Sigmoid colon (tissue), 7 donors: ENCODE results near the gene GGACT. TPM values are rescaled to one million over a fixed set of nuclear protein-coding genes. Genes with fewer than 3 reads are reported as not detected.

Experiments
- DNase-seq: peaks from one replicate; pipeline ENCODE4 v3.0.0-alpha.2; 2019
- H3K27ac ChIP-seq, 4 donors: fragments of 200-600 bp; sonication (generic); one replicate each; pipeline ENCODE4 v1.5.1; 2016 to 2019; ENCODE audit warnings: mild to moderate bottlenecking in 1 of 4
- H3K27me3 ChIP-seq, 3 donors: fragments of 200-600 bp; sonication (generic); one replicate each; pipeline ENCODE4 v1.5.1; 2019; ENCODE audit warnings: mild to moderate bottlenecking in 1 of 3
- H3K36me3 ChIP-seq, 4 donors: fragments of 200-600 bp; sonication (generic); one replicate each; pipeline ENCODE4 v1.5.1; 2016 to 2019
- H3K4me1 ChIP-seq, 4 donors: fragments of 200-600 bp; sonication (generic); one replicate each; pipeline ENCODE4 v1.5.1; 2017 to 2019
- H3K4me3 ChIP-seq, 4 donors: fragments of 200-600 bp; sonication (generic); one replicate each; pipeline ENCODE4 v1.5.1; 2017 to 2019; ENCODE audit warnings: mild to moderate bottlenecking in 2 of 4, moderate library complexity in 1 of 4
- H3K9me3 ChIP-seq, 4 donors: fragments of 200-600 bp in 3 of 4; sonication (generic) in 3 of 4; one replicate each; pipeline versions ENCODE4 v1.5.1 to v1.6.1; 2013 to 2019
- CTCF ChIP-seq, 4 experiments: fragments of 450-650 bp in 3 of 4; fragments of 200-600 bp in 1 of 4; IDR thresholded peaks; one replicate each; pipeline ENCODE4 v1.5.1; 2016 to 2019; ENCODE audit warnings: antibody characterized with exemption in 4 of 4, mild to moderate bottlenecking in 3 of 4, moderate library complexity in 2 of 4
- EP300 ChIP-seq, 4 donors: sonication (generic); formaldehyde crosslinking; IDR thresholded peaks; one replicate each; pipeline ENCODE4 v1.6.1; 2017; ENCODE audit warnings: antibody characterized with exemption in 4 of 4
- POLR2A ChIP-seq, 2 donors: fragments of 450-650 bp; IDR thresholded peaks; one replicate each; pipeline ENCODE4 v1.6.1; 2016; ENCODE audit warnings: antibody characterized with exemption in 2 of 2, mild to moderate bottlenecking in 2 of 2, moderate library complexity in 2 of 2
- POLR2AphosphoS5 ChIP-seq, 4 donors: sonication (generic); formaldehyde crosslinking; IDR thresholded peaks; one replicate each; pipeline ENCODE4 v1.6.1; 2017; ENCODE audit warnings: antibody characterized with exemption in 4 of 4
- WGBS, 2 donors: extraction: QIAGEN DNeasy Blood & Tissue Kit; methylation state at CpG; one replicate each; pipeline ENCODE4 v1.1.7; 2013; 5-methylcytosine and 5-hydroxymethylcytosine counted together
- intact Hi-C: fragments of 100-400 bp; cut with DNase I; formaldehyde crosslinking; loops from one replicate; pipeline ENCODE4 v1.15.1; 2023
- polyA plus RNA-seq, 3 donors: library from polyadenylated mRNA; stranded (reverse); fragments of 200-250 nt; gene quantifications; one replicate each; pipeline ENCODE4 v1.2.3, GENCODE V29; 2013
- total RNA-seq, 4 donors: library from RNA; depleted of rRNA; stranded (reverse); fragments of >200 nt; gene quantifications; one replicate each; pipeline ENCODE4 v1.1.0, GENCODE V29; 2016
- donor health status: healthy with polysubstance abuse.
- donor health status: Bipolar disorder and iron deficiency.
- donor health status: healthy.

GGACT gene
- total and polyA plus RNA-seq, 7 donors = 0.99 to 3.0 (median 2.2) TPM

GRCh38 chr13:100483139-100483538 lies 105.5 kb downstream of the GGACT start:
- no peaks in the 10 kb centered on the region for H3K36me3 ChIP-seq
- WGBS, 2 donors = 92 to 93% methylated on average over 6 of the region's 6 CpGs
- no peaks in the 10 kb centered on the region for H3K4me1 ChIP-seq
- H3K9me3 ChIP-seq = no peaks in the 10 kb centered on the region
- intact Hi-C loops = no loop called here
- no peaks in the 10 kb centered on the region for H3K27me3 ChIP-seq
- TF ChIP-seq POLR2AphosphoS5 (IDR thresholded peaks at IDR 0.05) (no peak), EP300 (IDR thresholded peaks at IDR 0.05) (no peak), CTCF (IDR thresholded peaks at IDR 0.05) (no peak), POLR2A (IDR thresholded peaks at IDR 0.05) (no peak)
- no peak for DNase-seq
- H3K4me3 ChIP-seq = no peak overlapping the region
- H3K27ac ChIP-seq = no peak overlapping the region

- WGBS, 2 donors = 87 to 94% methylated on average over 9 of the region's 9 CpGs
- Histone ChIP-seq H3K4me3 (no peak overlapping the region), H3K27ac (no peak overlapping the region), H3K36me3 (no peaks in the 10 kb centered on the region), H3K9me3 (no peaks in the 10 kb centered on the region), H3K27me3 (no peaks in the 10 kb centered on the region), H3K4me1 (no peaks in the 10 kb centered on the region)
- DNase-seq = no peak
- TF ChIP-seq EP300 (IDR thresholded peaks at IDR 0.05) (no peak), POLR2AphosphoS5 (IDR thresholded peaks at IDR 0.05) (no peak), CTCF (IDR thresholded peaks at IDR 0.05) (no peak), POLR2A (IDR thresholded peaks at IDR 0.05) (no peak)
- intact Hi-C loops = no loop called here
Measured at GRCh38 chr13:100480676-100481075, 107.9 kb downstream of the GGACT start.

Other genes with a start within 250 kb of the GGACT start
- gene TMTC4, start 86.0 kb upstream of the GGACT start, total RNA-seq = 10 to 100 TPM in 2 of 4 donors, 1 to 10 TPM in 2; 8.6 to 16.9 (median 9.9) TPM
- 1 to 10 TPM; 3.6 to 6.8 (median 3.7) TPM for gene TMTC4, start 86.0 kb upstream of the GGACT start, polyA plus RNA-seq